ENCODE data around the gene RAPGEF1.

GRCh38 chr9:131709771-131710431 is 30.0 kb downstream of the RAPGEF1 start:
- TF ChIP-seq CTCF (IDR thresholded peaks at IDR 0.05; ENCODE audit: insufficient read depth, low read depth, low read length) (no peak), EZH2 (IDR thresholded peaks at IDR 0.05; ENCODE audit: insufficient read depth, low read length) (no peak)

Data from astrocyte (in vitro differentiated cells and primary cell).